ENCODE results near the gene TMEM132A.
A peak's percentile ranks its signal among the peaks of the same experiment; 100 is the strongest.

TMEM132A gene

DNA sequence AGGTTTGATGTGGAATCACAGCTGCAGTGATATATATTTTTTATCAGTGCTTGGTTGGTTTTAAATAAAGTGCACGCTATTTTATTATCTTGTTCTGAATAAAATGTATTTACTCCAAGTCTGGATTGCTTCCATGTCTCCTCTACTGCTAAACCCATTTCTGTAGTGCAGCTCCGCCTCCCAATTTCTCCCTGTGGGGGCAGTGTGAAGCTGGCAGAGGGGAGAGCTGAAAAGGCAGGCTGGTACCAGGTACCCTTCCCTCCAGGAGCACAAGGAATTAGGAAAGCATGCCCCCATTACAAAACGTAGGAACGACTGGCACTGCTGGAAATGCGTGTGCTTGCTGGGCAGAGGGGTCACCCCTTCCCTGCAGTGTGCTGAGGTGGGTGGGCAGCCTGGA is 934 bp upstream of the TMEM132A start:
- DNase-seq, result no peak

GRCh38 chr11:60923800-60924109 is 505 bp upstream of the TMEM132A start:
- no peak for DNase-seq

- no peak for DNase-seq
Observed at GRCh38 chr11:60924906-60925853, 920 bp downstream of the TMEM132A start.

GRCh38 chr11:60925868-60926267 is 1.6 kb downstream of the TMEM132A start:
- no peak for DNase-seq

DNA sequence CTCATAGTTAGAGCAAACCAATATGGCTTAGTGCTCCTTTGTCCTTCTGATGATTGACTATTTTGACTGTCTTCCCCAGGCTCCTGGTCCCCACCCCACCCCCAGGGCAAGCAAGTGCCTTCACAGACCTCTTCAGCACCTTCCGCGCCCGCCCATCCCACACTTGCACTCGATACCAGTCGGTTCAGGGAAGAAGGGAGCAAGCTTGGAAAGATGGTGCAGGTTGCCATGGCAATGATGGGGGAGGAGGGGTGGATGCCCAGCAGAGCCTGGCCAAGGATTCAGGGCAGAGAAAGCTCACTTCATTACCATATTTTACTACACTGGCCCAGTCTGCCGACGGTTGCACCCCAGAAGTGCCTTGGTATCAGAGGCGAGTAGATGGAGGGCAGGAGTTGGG is 2.2 kb downstream of the TMEM132A start:
- no peak for DNase-seq

DNA sequence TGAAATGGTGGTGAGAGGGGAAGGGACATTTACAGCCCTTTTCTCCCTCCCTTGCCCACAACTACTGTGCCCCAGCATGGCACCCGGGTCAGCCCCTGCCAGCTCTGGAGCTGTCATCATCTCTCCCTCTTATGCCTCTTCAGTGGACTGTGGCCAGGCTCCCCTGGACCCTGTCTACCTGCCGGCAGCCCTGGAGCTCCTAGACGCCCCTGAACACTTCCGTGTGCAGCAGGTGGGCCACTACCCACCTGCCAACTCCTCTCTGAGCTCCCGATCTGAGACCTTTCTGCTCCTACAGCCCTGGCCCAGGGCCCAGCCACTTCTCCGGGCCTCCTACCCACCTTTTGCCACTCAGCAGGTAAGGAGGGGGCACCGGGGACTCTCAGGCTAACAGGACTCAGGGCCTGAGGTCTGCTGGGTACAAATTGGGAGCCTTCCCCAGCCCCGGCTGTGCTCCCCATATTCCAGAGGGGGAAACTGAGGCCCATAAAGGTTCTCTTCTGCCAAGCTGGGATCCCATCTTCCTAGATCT is 2.9 kb downstream of the TMEM132A start:
- no peak for DNase-seq

DNA sequence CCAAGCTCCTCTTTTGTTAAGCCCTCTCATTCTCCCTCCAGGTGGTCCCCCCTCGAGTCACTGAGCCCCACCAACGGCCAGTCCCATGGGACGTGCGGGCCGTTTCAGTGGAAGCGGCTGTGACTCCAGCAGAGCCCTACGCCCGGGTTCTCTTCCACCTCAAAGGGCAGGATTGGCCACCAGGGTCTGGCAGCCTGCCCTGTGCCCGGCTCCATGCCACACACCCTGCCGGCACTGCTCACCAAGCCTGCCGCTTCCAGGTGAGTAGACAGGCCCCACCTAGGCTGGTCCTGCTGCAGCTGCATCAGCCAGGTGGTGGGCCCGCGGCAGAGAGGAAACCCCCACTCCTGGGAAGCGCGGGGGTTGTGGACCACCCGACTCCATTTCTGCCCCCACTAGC is 3.3 kb downstream of the TMEM132A start:
- no peak for DNase-seq

DNA sequence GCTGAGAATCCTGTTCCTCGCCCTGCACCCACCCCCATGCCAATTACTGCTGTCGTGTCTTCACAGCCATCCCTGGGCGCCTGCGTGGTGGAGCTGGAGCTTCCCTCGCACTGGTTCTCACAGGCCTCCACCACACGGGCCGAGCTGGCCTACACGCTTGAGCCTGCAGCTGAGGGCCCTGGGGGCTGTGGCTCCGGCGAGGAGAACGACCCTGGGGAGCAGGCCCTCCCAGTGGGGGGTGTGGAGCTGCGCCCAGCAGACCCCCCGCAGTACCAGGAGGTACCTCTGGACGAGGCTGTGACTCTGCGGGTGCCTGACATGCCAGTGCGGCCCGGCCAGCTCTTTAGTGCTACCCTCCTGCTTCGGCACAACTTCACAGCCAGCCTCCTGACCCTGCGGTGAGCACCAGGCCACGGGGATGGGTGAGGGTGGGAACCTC is 4.3 kb downstream of the TMEM132A start:
- DNase-seq, result no peak

DNA sequence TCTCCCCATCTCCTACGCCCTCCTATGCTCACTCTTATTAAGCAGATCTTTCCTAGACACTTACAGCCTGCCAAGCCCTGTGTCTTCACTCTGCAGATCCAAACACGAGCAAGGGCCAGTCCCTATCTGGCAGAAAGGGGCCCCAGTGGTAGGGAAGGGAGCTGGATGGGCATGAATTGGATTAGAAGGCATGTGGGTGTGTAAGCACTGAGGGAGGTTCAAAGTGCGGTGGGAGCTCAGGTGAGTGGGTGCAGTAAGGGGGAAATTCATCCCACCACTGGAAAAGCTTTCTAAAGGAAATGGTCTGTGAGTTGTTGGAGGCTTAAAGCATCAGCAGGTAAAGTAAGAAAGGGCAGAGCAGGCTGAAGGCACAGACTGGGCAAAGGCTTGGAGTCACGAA is 5.5 kb downstream of the TMEM132A start:
- DNase-seq, result no peak

- no peak for DNase-seq
Observed at GRCh38 chr11:60930394-60930793, 6.1 kb downstream of the TMEM132A start.

- no peak for DNase-seq
Observed at GRCh38 chr11:60931917-60932316, 7.7 kb downstream of the TMEM132A start.

- no peak for DNase-seq
Observed at GRCh38 chr11:60932605-60933356, 8.5 kb downstream of the TMEM132A start.

- DNase-seq, result peak in 1 of 2 donors; percentile 51
Observed at GRCh38 chr11:60933416-60934123, 9.3 kb downstream of the TMEM132A start.

GRCh38 chr11:60934124-60934789 is 10.0 kb downstream of the TMEM132A start:
- no peak for DNase-seq

DNA sequence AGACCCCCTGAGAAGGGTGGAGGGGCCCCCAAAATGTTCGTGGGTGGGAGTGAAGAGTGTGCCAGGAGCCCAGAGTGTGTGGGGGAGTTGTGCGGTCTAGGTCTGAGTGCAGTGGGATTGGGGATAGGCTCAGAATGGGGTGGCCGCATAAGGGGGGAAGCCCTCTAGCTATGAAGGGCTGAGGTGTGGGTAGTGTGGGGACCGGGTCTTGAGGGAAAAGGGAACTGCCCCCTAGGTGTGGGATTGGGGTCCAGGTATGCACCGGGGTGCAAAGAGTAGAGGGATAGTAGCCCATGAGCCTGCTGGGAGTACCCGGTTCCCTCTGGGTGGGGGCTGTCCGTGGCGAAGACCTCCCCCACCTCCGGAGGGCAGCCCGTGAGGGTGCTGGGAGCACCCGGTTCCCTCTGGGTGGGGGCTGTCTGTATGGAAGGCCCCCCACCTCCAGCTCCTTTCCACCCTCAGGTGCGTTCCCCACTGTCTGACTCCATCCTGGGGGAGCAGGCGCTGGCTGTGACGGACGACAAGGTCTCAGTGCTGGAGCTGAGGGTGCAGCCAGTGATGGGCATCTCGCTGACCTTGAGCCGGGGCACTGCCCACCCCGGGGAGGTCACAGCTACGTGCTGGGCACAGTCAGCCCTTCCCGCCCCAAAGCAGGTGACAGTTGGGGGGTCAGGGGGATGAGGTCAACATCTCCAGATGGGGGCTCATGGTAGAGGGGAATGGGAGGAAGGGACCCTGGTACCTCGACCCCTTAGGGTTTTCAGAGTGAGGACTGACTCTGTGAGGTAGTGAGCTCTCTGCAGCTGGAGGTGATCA is 10.7 kb downstream of the TMEM132A start:
- DNase-seq, result no peak

GRCh38 chr11:60935676-60936442 is 11.6 kb downstream of the TMEM132A start:
- peak in 1 of 2 donors; percentile 50 for DNase-seq

GRCh38 chr11:60936467-60937143 is 12.3 kb downstream of the TMEM132A start:
- DNase-seq, result no peak

DNA sequence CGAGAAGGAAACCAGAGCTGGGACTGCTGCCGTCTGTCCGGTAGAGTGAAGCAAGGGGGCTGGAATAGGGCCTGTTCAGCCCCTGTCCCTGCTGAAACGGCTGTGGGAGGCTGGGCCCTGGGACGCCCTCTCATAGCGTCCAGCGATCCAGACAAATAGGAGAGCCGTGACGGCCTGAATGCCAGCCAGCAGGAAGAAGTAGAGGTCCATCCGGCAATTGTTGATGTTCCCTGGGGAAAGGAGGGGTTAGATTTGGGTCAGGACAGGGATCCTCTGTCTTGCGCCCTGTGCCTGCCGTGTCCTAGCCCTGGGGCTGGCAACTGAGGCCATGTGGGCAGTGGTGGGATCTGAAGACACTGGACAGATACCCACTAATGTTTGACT is 12.9 kb downstream of the TMEM132A start:
- no peak for DNase-seq

- no peak for DNase-seq
Observed at GRCh38 chr11:60937811-60938210, 13.6 kb downstream of the TMEM132A start.

GRCh38 chr11:60938500-60938899 is 14.2 kb downstream of the TMEM132A start:
- DNase-seq, result no peak
